Thyroid gland (tissue), 4 donors: ENCODE results near the gene TCF7L1. TPM values are rescaled to one million over a fixed set of nuclear protein-coding genes. Genes with fewer than 3 reads are reported as not detected.

ENCODE experiments used
- DNase-seq, 2 donors: peaks; one replicate each; pipeline ENCODE4 v3.0.0-alpha.2; 2019
- H3K27ac ChIP-seq, 3 donors: fragments of 200-600 bp; sonication (generic); 1 replicate in 2 of 3; 2 replicates in 1 of 3; pipeline ENCODE4 v1.5.1; 2016 to 2019; ENCODE audit warnings: mild to moderate bottlenecking in 1 of 3, moderate library complexity in 1 of 3
- H3K27me3 ChIP-seq: fragments of 200-600 bp; sonication (generic); one replicate; pipeline ENCODE4 v1.5.1; 2019
- H3K36me3 ChIP-seq, 2 donors: fragments of 200-600 bp; sonication (generic); one replicate each; pipeline ENCODE4 v1.5.1; 2016 to 2019
- H3K4me1 ChIP-seq, 2 donors: fragments of 200-600 bp; sonication (generic); one replicate each; pipeline ENCODE4 v1.5.1; 2017 to 2019
- H3K4me3 ChIP-seq, 3 donors: fragments of 200-600 bp; sonication (generic); replicated peaks in 1 of 3; 1 replicate in 2 of 3; 2 replicates in 1 of 3; pipeline ENCODE4 v1.5.1; 2016; ENCODE audit warnings: mild to moderate bottlenecking in 1 of 3
- H3K9me3 ChIP-seq: fragments of 200-600 bp; sonication (generic); one replicate; pipeline ENCODE4 v1.5.1; 2017
- CTCF ChIP-seq, 6 experiments: fragments of 200-600 bp in 3 of 6; fragments of 450-650 bp in 3 of 6; sonication (generic) in 3 of 6; IDR thresholded peaks; one replicate each; pipeline ENCODE4 v1.5.1; 2016 to 2019; ENCODE audit warnings: antibody characterized with exemption in 6 of 6, mild to moderate bottlenecking in 2 of 6, inconsistent platforms in 1 of 6, moderate library complexity in 1 of 6
- POLR2A ChIP-seq, 2 donors: fragments of 450-650 bp; IDR thresholded peaks; one replicate each; pipeline ENCODE4 v1.6.1; 2017; ENCODE audit warnings: antibody characterized with exemption in 2 of 2, mild to moderate bottlenecking in 2 of 2, moderate library complexity in 1 of 2
- WGBS, 2 donors: methylation state at CpG; one replicate each; pipeline ENCODE4 v1.1.5; 2017; 5-methylcytosine and 5-hydroxymethylcytosine counted together
- intact Hi-C: fragments of 100-400 bp; cut with DNase I; formaldehyde crosslinking; loops from one replicate; pipeline ENCODE4 v1.15.1; 2023
- small RNA-seq: library from RNA; depleted of rRNA; stranded (forward); fragments of <200 nt; gene quantifications from one replicate; pipeline ENCODE3, GENCODE V24; 2016
- total RNA-seq, 4 donors: library from RNA; depleted of rRNA; stranded (reverse); fragments of >200 nt; gene quantifications; one replicate each; pipeline ENCODE4 v1.2.3, GENCODE V29; 2016

The TCF7L1 gene
- total RNA-seq, 4 donors from 2014 or later: 3.1 to 12.1 (median 8.7) TPM

DNA sequence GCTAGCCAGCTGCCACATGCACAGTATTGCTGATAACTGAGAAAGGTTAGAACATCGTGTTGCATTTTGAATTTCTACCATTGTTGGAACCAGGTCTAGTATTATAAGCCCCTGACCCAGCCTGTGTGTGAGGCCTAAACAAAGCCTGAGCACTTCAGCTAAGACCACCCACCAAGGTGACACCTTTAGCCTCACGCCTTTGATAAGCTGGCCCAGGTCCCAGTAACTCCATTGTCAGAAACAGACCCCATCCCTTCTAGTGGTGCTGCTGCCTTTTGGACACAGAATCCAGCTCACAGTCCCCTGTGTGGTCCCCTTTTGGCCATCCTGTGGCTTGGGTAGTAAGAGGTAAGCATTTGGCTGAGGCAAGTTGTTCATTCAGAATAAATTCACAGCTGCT, 223.0 kb downstream of the TCF7L1 start:
- TF ChIP-seq CTCF (IDR thresholded peaks at IDR 0.05) (no peak), POLR2A (IDR thresholded peaks at IDR 0.05) (no peak)
- intact Hi-C loops: loop anchor here (10.0 kb wide), 1 partner anchor 59 kb away; the partner anchor contains the start of genes CAPG and SH2D6
- H3K27me3 ChIP-seq: no peaks in the 10 kb centered on the region
- no peak overlapping the region for H3K27ac ChIP-seq
- no peak overlapping the region for H3K4me3 ChIP-seq
- no peaks in the 10 kb centered on the region for H3K36me3 ChIP-seq
- no peaks in the 10 kb centered on the region for H3K9me3 ChIP-seq
- 88 to 94% methylated on average over 2 of the region's 2 CpGs for WGBS, 2 donors
- DNase-seq: no peak
- H3K4me1 ChIP-seq: peaks cover 13 to 35% of the 10 kb centered on the region in 2 donors

DNA sequence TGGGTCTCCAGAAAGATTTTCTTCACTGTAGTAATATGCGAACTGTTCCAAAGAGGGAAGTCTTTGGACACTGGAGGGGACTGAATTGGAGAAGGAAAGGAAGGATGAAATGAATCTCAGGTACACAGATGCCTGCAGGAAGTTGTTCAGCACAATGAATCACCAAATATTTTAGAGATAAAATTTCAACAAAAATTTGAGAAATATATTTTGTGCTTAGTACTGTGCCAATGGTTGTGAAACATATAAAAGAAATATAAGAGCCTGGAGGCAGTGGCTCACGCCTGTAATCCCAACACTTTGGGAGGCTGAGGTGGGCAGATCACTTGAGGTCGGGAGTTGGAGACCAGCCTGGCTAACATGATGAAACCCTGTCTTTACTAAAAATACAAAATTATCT, 224.5 kb downstream of the TCF7L1 start:
- Histone ChIP-seq H3K27me3 (no peaks in the 10 kb centered on the region), H3K9me3 (no peaks in the 10 kb centered on the region), H3K4me3 (no peak overlapping the region), H3K27ac (no peak overlapping the region), H3K36me3 (peaks cover 0 to 3% of the 10 kb centered on the region in 2 donors), H3K4me1 (peaks cover 9 to 22% of the 10 kb centered on the region in 2 donors)
- no peak for DNase-seq
- WGBS, 2 donors: 93 to 95% methylated on average over 3 of the region's 3 CpGs
- no peak for TF ChIP-seq CTCF (IDR thresholded peaks at IDR 0.05)
- TF ChIP-seq POLR2A (IDR thresholded peaks at IDR 0.05): no peak
- intact Hi-C loops: loop anchor here (10.0 kb wide), 1 partner anchor 57 kb away; the partner anchor contains the start of genes CAPG and SH2D6

Small RNA genes lying within 50 kb of the gene (small RNA-seq; reads per million reads assigned to genes)
- gene AC093162.1: not detected
- not detected for gene RF00019
- not detected for gene RNU6-674P

Other genes with a start within 250 kb of the TCF7L1 start
- 1,000 to 10,000 TPM in 3 of 4 donors, 100 to 1,000 TPM in 1; 958 to 1,745 (median 1,373) TPM for gene TMSB10, start 227.7 kb upstream of the TCF7L1 start, total RNA-seq
- gene KCMF1, start 162.2 kb upstream of the TCF7L1 start, total RNA-seq: 10 to 100 TPM; 39.6 to 44.5 (median 41.3) TPM
- 100 to 1,000 TPM; 146 to 207 (median 162) TPM for gene TGOLN2, start 194.6 kb downstream of the TCF7L1 start, total RNA-seq
- gene RETSAT, start 221.1 kb downstream of the TCF7L1 start, total RNA-seq: 100 to 1,000 TPM in 3 of 4 donors, 10 to 100 TPM in 1; 88.2 to 253 (median 182) TPM
- gene ELMOD3, start 221.4 kb downstream of the TCF7L1 start, total RNA-seq: 10 to 100 TPM; 23.4 to 34.5 (median 31.4) TPM